IPS DF 4.7 (cell line): ENCODE measurements around the gene CD81.

Experiments
- DNase-seq: peaks from one replicate; pipeline ENCODE4 v3.0.0-alpha.2; 2013; ENCODE audit warnings: low spot score; ENCODE audit errors: extremely low read depth

The CD81 gene

GRCh38 chr11:2419638-2420501 lies 42.8 kb downstream of the CD81 start:
- DNase-seq = peak; percentile 30

- peak; percentile 44 for DNase-seq
Observed at GRCh38 chr11:2420502-2421225, 43.6 kb downstream of the CD81 start.

- DNase-seq = no peak
Observed at GRCh38 chr11:2421226-2421994, 44.3 kb downstream of the CD81 start.

GRCh38 chr11:2421996-2422395 lies 44.9 kb downstream of the CD81 start:
- DNase-seq = no peak

GRCh38 chr11:2422461-2423156 lies 45.5 kb downstream of the CD81 start:
- no peak for DNase-seq

GRCh38 chr11:2423157-2424025 lies 46.3 kb downstream of the CD81 start:
- DNase-seq = no peak

- no peak for DNase-seq
Observed at GRCh38 chr11:2424811-2425495, 47.8 kb downstream of the CD81 start.

GRCh38 chr11:2425506-2425905 lies 48.4 kb downstream of the CD81 start:
- no peak for DNase-seq

- no peak for DNase-seq
Observed at GRCh38 chr11:2426221-2426620, 49.1 kb downstream of the CD81 start.

- no peak for DNase-seq
Observed at GRCh38 chr11:2426826-2427521, 49.9 kb downstream of the CD81 start.

GRCh38 chr11:2427721-2428321 lies 50.7 kb downstream of the CD81 start:
- DNase-seq = no peak

- peak; percentile 19 for DNase-seq
Observed at GRCh38 chr11:2428322-2428795, 51.2 kb downstream of the CD81 start.

- DNase-seq = no peak
Observed at GRCh38 chr11:2431395-2431794, 54.3 kb downstream of the CD81 start.

- DNase-seq = no peak
Observed at GRCh38 chr11:2432171-2432621, 55.1 kb downstream of the CD81 start.

GRCh38 chr11:2432628-2433071 lies 55.5 kb downstream of the CD81 start:
- no peak for DNase-seq

GRCh38 chr11:2433106-2433925 lies 56.2 kb downstream of the CD81 start:
- no peak for DNase-seq

GRCh38 chr11:2434008-2434407 lies 56.9 kb downstream of the CD81 start:
- DNase-seq = no peak
